GM12891 (cell line): ENCODE measurements around the gene PFKFB3.

ENCODE experiments used
- PAX5 ChIP-seq: IDR thresholded peaks from 2 replicates; pipeline ENCODE4 v1.6.1; 2011; ENCODE audit warnings: low read length, moderate library complexity, mild to moderate bottlenecking; ENCODE audit not compliant: insufficient read depth, severe bottlenecking
- POLR2A ChIP-seq: IDR thresholded peaks from 2 replicates; pipeline ENCODE4 v1.6.1; 2011; ENCODE audit warnings: low read depth, low read length, control low read depth
- POLR2AphosphoS5 ChIP-seq: IDR thresholded peaks from 2 replicates; pipeline ENCODE4 v1.6.1; 2011; ENCODE audit warnings: low read depth, low read length, control low read depth
- POU2F2 ChIP-seq: IDR thresholded peaks from 2 replicates; pipeline ENCODE4 v1.6.1; 2011; ENCODE audit warnings: low read depth, mild to moderate bottlenecking, control low read depth, low read length, moderate library complexity
- SPI1 ChIP-seq: IDR thresholded peaks from 2 replicates; pipeline ENCODE4 v1.6.1; 2011; ENCODE audit warnings: low read depth, low read length, control low read depth
- TAF1 ChIP-seq: IDR thresholded peaks from 2 replicates; pipeline ENCODE4 v1.6.1; 2011; ENCODE audit warnings: low read depth, low read length, control low read depth

GRCh38 chr10:6195376-6195775 is 7.4 kb upstream of the PFKFB3 start:
- TF ChIP-seq SPI1 (no peak), POLR2A (no peak), POLR2AphosphoS5 (no peak), TAF1 (no peak), POU2F2 (no peak), PAX5 (no peak)
